IMR-90 (cell line): ENCODE measurements around the gene CDC73. TPM values are rescaled to one million over a fixed set of nuclear protein-coding genes. Genes with fewer than 3 reads are reported as not detected.

ENCODE experiments used
- CEBPB ChIP-seq: IDR thresholded peaks from 2 replicates; pipeline ENCODE4 v1.6.1; 2012; ENCODE audit warnings: low read depth, low read length, improper control_type of control experiment
- CHD1 ChIP-seq: IDR thresholded peaks from 2 replicates; pipeline ENCODE4 v1.6.1; 2012; ENCODE audit warnings: low read depth, low read length, improper control_type of control experiment
- ELK1 ChIP-seq: fragments of 150-350 bp; IDR thresholded peaks from 2 replicates; pipeline ENCODE4 v1.6.1; 2016; ENCODE audit warnings: low read depth, mild to moderate bottlenecking, low read length, moderate library complexity, borderline replicate concordance
- FOS ChIP-seq: fragments of 150-350 bp; IDR thresholded peaks from 2 replicates; pipeline ENCODE4 v1.6.1; 2016; ENCODE audit warnings: low read depth, low read length
- SMC3 ChIP-seq: fragments of 150-350 bp; IDR thresholded peaks from 2 replicates; pipeline ENCODE4 v1.6.1; 2016; ENCODE audit warnings: low read depth, mild to moderate bottlenecking, antibody characterized with exemption, low read length, moderate library complexity
- polyA plus RNA-seq, 3 experiments: library from polyadenylated mRNA; depleted of rRNA; stranded (reverse); fragments of >200 nt; gene quantifications; 2 replicates each; pipeline ENCODE4 v1.2.3, GENCODE V29; 2012; ENCODE audit warnings: low replicate concordance in 1 of 3
- total RNA-seq: library from RNA; depleted of rRNA; stranded (reverse); fragments of >200 nt; gene quantifications from 2 replicates; pipeline ENCODE4 v1.2.3, GENCODE V29; 2012

Gene CDC73
- total and polyA plus RNA-seq, 2 of the 4 experiments (the other 2 are of a cell fraction), result 22.1 to 29.6 TPM

DNA sequence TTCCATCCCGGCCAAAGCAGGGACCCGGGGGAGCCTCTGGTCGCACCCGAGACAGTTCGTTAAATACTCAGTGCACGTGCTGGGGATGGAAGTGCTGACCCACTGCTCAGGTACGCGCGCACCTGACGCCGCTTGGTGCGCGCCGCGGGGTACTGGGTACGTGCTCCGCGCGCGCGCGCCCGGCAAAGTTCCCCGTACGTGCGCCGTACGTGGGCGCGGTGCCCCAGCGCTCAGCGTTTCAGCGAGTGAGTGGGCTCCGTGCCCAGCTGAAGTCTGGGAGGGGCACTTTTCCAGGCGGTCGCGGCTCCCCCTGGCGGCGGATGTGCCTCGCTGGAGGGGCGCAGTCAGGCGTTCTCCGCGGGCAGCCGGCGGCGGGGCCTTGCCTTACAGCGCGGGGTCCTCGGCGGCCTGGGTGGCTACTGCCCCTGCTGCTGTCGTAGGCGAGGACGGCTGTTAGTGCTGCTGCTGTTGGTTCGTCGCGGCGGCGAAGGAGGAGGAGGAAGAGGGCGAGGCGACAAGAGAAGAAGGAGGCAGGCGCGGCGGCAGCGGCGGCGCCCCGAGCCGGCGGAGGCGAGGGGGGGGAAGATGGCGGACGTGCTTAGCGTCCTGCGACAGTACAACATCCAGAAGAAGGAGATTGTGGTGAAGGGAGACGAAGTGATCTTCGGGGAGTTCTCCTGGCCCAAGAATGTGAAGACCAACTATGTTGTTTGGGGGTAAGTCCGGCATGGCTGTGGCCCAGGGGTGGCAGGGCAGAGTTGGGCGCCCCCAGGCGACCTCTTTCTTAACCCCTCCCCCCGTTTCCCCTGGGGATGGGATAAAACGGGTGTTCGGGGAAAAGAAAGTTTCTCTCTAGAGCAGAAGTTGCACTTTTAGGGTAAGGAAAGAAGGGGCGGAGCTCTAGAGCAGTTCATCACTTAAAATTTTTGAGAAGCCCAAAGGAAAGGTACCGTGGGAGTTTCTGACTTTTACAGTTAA is at the start of gene CDC73 (continued):
- TF ChIP-seq FOS, result peak; percentile 27; the same call in 1 of the 2 replicates
- no peak for TF ChIP-seq CEBPB
- TF ChIP-seq SMC3, result peak; percentile 98
- no peak for TF ChIP-seq ELK1
- no peak; the same call in 1 of the 2 replicates for TF ChIP-seq CHD1
